ENCODE measurements around the gene ZNF23. TPM values are rescaled to one million over a fixed set of nuclear protein-coding genes. Genes with fewer than 3 reads are reported as not detected.

Gene ZNF23
- total and polyA plus RNA-seq, 10 of the 15 experiments (the other 5 are each of a cell fraction or from before 2014, with no cell fraction given): 3.6 to 11.5 (median 8.7) TPM

DNA sequence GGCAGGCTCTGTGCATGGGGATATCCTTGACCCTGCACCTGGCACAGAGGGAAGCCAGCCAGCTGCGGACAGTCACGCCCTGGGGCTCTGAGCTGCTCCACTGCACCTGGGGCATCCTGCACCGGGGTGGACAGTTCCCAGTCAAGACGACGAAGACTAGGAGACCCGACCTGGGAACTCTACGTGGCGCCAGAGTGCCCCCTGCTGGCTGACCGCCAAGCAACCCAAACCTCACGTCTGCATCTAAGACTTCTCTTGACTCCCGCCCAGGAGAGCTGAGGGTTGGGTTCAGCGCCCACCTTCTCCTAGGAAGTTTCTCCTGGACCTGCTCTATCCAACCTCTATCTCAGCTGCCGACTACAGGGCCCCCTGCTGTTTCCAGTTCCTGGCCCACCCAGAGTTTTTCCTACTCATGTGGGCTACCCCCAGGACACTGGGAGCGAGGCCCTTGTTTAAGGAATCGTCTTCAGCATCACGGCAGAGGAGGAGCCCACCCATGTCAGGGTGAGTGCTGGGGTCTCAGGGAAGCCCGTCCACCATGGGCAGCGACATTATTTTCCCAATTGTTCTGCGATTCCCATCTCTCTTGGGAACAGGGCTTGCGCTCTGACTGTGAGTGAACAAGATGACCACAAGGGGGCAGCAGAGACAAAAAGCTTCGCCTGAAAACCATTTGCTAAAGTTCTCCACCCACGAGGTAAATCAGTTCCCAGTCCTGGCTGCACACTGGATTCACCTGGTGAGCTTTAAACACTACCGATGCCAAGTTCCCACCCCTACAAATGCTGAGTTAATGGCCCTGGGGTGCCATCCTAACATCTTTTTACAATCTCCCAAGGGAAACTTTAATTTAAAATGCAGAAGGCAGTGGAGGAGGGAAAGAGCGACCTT lies 49.5 kb downstream of the ZNF23 start:
- Histone ChIP-seq H3K27ac (ENCODE audit: control insufficient read depth, insufficient read depth) (no peak overlapping the region), H3K27me3 (replicated peaks in 1 of 2; ENCODE audit: control insufficient read depth in 2 of 2, insufficient read depth in 2 of 2, low read length in 1 of 2) (peaks cover 0 to 7% of the 10 kb centered on the region in 2 experiments; a peak in 1 of 4 replicates), H3K36me3 (ENCODE audit: control insufficient read depth in 2 of 2, insufficient read depth in 2 of 2, low read length in 1 of 2) (no peaks in the 10 kb centered on the region), H4K20me1 (ENCODE audit: control insufficient read depth, insufficient read depth) (no peaks in the 10 kb centered on the region), H3K9ac (ENCODE audit: control insufficient read depth, insufficient read depth, low read length) (no peak overlapping the region), H3K79me2 (ENCODE audit: control insufficient read depth, insufficient read depth, low read length) (no peaks in the 10 kb centered on the region), H3K4me2 (ENCODE audit: control insufficient read depth, insufficient read depth) (no peak overlapping the region), H3K9me3 (replicated peaks; ENCODE audit: control insufficient read depth, insufficient read depth, low read length) (no peaks in the 10 kb centered on the region), H2AFZ (ENCODE audit: control insufficient read depth, low read depth, low read length) (no peak overlapping the region), H3K4me3 (no peak overlapping the region), H3K4me1 (ENCODE audit: control insufficient read depth, insufficient read depth, low read length) (no peaks in the 10 kb centered on the region)
- ChIA-PET RAD21 (ENCODE audit: unreplicated experiment) (interaction anchor here (0.7 to 4.6 kb wide), 7 partner anchors 10 to 549 kb away, joined by 3 to 69 read pairs (median 3); no protein-coding TSS in a partner anchor), POLR2A (interaction anchor here (1.1 kb wide), 1 partner anchor 89 kb away, joined by 5 read pairs; no protein-coding TSS in a partner anchor), SMC1A (ENCODE audit: uncharacterized antibody, unreplicated experiment) (interaction anchor here (1.5 to 6.9 kb wide), 6 partner anchors 10 to 198 kb away, joined by 3 to 75 read pairs (median 13); no protein-coding TSS in a partner anchor), CTCF (interaction anchor here (0.7 to 6.8 kb wide), 32 partner anchors 9 to 549 kb away, joined by 3 to 164 read pairs (median 4); partner anchors contain the start of genes CHST4, ZNF19 and ZNF23)
- intact Hi-C loops (cut with micrococcal nuclease; ENCODE audit: unreplicated experiment) (loop anchor here (1.0 kb wide), 4 partner anchors 87 to 199 kb away; no protein-coding TSS in a partner anchor), in situ Hi-C loops (cut with MboI) (loop anchor here (5.0 kb wide), 2 partner anchors 85 to 200 kb away; no protein-coding TSS in a partner anchor)
- 6% methylated on average over 23 of the region's 24 CpGs for WGBS (ENCODE audit: insufficient coverage, insufficient replicate concordance, low lambda C conversion rate, missing lambda C conversion rate)
- FAIRE-seq: peak; percentile 98
- DNase-seq (ENCODE audit: low read depth, low spot score): no peak
- TF ChIP-seq, protein P1, sequence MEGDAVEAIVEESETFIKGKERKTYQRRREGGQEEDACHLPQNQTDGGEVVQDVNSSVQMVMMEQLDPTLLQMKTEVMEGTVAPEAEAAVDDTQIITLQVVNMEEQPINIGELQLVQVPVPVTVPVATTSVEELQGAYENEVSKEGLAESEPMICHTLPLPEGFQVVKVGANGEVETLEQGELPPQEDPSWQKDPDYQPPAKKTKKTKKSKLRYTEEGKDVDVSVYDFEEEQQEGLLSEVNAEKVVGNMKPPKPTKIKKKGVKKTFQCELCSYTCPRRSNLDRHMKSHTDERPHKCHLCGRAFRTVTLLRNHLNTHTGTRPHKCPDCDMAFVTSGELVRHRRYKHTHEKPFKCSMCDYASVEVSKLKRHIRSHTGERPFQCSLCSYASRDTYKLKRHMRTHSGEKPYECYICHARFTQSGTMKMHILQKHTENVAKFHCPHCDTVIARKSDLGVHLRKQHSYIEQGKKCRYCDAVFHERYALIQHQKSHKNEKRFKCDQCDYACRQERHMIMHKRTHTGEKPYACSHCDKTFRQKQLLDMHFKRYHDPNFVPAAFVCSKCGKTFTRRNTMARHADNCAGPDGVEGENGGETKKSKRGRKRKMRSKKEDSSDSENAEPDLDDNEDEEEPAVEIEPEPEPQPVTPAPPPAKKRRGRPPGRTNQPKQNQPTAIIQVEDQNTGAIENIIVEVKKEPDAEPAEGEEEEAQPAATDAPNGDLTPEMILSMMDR (IDR thresholded peaks at IDR 0.05 in 2 of 3, conservative IDR thresholded peaks at IDR 0.05 in 1 of 3; ENCODE audit: control insufficient read depth in 2 of 3, extremely low read depth in 1 of 3, insufficient read depth in 1 of 3, low read depth in 3 of 3, low read length in 3 of 3): peak; percentile 66 to 83 (median 82)
- TF ChIP-seq, protein P2, sequence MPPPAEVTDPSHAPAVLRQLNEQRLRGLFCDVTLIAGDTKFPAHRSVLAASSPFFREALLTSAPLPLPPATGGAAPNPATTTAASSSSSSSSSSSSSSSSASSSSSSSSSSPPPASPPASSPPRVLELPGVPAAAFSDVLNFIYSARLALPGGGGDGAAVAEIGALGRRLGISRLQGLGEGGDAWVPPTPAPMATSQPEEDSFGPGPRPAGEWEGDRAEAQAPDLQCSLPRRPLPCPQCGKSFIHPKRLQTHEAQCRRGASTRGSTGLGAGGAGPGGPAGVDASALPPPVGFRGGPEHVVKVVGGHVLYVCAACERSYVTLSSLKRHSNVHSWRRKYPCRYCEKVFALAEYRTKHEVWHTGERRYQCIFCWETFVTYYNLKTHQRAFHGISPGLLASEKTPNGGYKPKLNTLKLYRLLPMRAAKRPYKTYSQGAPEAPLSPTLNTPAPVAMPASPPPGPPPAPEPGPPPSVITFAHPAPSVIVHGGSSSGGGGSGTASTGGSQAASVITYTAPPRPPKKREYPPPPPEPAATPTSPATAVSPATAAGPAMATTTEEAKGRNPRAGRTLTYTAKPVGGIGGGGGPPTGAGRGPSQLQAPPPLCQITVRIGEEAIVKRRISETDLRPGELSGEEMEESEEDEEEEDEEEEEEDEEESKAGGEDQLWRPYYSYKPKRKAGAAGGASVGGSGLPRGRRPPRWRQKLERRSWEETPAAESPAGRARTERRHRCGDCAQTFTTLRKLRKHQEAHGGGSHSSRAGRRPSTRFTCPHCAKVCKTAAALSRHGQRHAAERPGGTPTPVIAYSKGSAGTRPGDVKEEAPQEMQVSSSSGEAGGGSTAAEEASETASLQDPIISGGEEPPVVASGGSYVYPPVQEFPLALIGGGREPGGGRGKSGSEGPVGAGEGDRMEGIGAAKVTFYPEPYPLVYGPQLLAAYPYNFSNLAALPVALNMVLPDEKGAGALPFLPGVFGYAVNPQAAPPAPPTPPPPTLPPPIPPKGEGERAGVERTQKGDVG (CRISPR knock-in tag; IDR thresholded peaks at IDR 0.05): no peak
- peak; percentile 56; the same call in 1 of the 2 replicates for TF ChIP-seq YY1 (IDR thresholded peaks at IDR 0.05; ENCODE audit: low read depth, low read length)
- peak; percentile 90 for TF ChIP-seq SMC3 (IDR thresholded peaks at IDR 0.05; ENCODE audit: borderline replicate concordance, low read length)
- TF ChIP-seq RB1 (IDR thresholded peaks at IDR 0.05; ENCODE audit: borderline replicate concordance): 0 out of 2 replicates have a peak, but pooled peaks have one; percentile 20
- peak; percentile 42 for TF ChIP-seq MEF2B (IDR thresholded peaks at IDR 0.05; ENCODE audit: partially characterized antibody, poor library complexity, severe bottlenecking)
- TF ChIP-seq NR2C1 (IDR thresholded peaks at IDR 0.05): no peak
- TF ChIP-seq POLR2AphosphoS2 (IDR thresholded peaks at IDR 0.05; ENCODE audit: low read depth, low read length): no peak
- TF ChIP-seq RBBP5 (conservative IDR thresholded peaks at IDR 0.05): no peak
- peak; percentile 76 for TF ChIP-seq RAD21 (IDR thresholded peaks at IDR 0.05; ENCODE audit: insufficient read depth, low read depth, low read length)
- peak; percentile 24; the same call in 1 of the 2 replicates for TF ChIP-seq RUNX3 (IDR thresholded peaks at IDR 0.05; ENCODE audit: low read length)
- 0 out of 3 replicates have a peak, but pooled peaks of 1 of the 2 experiments have one; percentile 13 for TF ChIP-seq EGR1 (IDR thresholded peaks at IDR 0.05; ENCODE audit: borderline replicate concordance in 1 of 2, low read depth in 2 of 2, low read length in 2 of 2)
- peak; percentile 92 for ATAC-seq
- no TSS peak for BruUV-seq (replicated peaks)

Data from GM12878 (cell line).